ENCODE results near the gene STAP1.
A peak's percentile ranks its signal among the peaks of the same experiment; 100 is the strongest.
"Not testable (repeated sequence)": the region's sequence is repeated elsewhere in the genome, so short reads cannot be mapped to it uniquely, and the experiment has no call there.

The STAP1 gene, protein sequence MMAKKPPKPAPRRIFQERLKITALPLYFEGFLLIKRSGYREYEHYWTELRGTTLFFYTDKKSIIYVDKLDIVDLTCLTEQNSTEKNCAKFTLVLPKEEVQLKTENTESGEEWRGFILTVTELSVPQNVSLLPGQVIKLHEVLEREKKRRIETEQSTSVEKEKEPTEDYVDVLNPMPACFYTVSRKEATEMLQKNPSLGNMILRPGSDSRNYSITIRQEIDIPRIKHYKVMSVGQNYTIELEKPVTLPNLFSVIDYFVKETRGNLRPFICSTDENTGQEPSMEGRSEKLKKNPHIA

DNA sequence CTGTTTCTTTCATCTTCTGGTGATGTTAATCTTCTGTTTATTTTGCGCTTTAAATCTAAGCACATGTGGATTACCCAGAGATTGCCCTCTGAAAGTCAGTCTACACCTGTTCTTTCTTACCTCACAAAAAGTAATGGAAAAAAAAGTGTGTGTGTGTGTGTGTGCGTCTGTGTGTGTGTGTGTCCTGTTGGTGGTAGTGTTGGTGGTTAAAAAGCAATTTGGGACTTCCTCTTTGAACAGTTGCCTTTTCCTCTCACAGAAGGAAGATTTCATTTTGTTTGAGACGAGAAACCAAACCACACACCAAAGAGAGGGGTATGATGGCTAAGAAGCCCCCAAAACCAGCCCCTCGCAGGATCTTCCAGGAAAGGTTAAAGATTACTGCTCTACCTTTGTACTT lies at the start of gene STAP1:
Gene STAP1, plus strand, starts transcription at position 235 of the 400 bp plus-strand sequence. Its CDS starts 83 bp downstream, at position 318.
- peak; percentile 26 for DNase-seq (ENCODE audit: low spot score)

DNA sequence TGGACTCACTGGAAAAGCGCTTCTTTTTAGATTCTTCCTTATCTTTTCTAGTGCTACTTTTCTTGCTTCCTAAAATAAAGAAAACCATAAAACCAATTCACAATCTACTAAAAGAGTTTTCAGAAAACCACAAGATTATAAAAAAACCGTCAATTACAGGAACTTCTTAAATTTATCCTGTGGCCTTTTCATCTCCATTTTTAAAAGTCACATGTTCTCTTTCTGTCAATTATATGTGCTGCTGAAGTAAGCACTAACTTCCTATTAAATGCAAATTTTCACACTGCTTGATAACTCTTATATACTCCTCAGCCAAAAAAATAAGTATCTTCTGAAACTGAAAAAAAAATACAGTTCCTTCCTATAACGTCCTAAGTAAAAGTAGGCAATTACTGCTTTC lies 46.0 kb upstream of the STAP1 start:
- DNase-seq (ENCODE audit: low spot score), result no peak

DNA sequence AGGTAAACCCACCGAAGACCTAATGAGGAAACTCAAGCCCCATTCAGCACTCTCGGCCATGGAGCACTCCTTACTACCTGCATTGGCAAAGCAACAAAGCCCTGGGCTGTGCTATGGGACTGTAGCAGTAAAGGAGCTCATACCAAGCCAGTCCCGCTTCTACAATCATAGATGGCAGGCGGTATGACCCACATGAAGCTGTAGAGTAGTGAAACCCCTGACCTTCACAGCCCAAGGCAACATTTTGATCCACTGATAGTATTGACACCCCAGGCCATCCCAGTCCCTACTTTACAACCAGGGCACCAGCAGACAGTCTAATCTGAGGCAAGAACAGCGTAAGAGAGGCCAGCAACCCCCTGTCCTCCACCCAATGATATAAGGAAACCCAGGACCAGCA lies 38.4 kb upstream of the STAP1 start:
- no peak for DNase-seq (ENCODE audit: low spot score)

DNA sequence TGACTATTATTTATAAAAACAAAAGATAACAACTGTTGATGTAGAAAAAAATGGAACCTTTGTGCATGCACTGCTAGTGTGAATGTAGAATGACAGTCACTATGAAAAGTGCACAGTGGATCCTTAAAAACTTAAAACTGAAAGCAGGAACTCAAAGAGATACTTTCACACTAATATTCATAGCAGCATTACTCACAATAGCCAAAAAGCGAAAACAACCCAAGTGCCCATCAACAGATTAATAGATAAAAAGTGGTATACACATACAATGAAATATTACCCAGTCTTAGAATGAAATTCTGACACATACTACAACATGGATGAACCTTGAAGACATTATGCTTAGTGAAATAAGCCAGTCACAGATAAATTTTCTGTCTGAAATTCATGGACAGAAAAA lies 37.0 kb upstream of the STAP1 start:
- peak; percentile 46 for DNase-seq (ENCODE audit: low spot score)

DNA sequence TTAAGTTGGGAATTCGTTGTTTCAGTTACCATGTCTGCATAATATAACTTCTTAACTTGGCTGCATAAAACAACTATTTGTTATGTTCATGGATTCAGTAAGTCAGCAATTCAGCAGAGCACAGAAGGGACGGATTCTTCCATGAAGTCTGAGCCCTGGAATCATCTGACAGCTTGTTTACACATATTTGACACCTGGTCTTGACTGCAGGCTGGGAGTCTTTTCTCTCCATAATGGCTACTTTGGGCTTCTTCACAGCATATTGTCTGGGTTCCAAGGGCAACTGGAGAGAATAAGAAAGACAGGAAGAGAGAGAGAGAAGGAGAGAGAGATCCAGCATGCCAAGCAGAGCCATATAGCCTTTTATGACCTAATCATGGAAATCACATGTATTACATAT lies 36.3 kb upstream of the STAP1 start:
- DNase-seq (ENCODE audit: low spot score), result no peak

DNA sequence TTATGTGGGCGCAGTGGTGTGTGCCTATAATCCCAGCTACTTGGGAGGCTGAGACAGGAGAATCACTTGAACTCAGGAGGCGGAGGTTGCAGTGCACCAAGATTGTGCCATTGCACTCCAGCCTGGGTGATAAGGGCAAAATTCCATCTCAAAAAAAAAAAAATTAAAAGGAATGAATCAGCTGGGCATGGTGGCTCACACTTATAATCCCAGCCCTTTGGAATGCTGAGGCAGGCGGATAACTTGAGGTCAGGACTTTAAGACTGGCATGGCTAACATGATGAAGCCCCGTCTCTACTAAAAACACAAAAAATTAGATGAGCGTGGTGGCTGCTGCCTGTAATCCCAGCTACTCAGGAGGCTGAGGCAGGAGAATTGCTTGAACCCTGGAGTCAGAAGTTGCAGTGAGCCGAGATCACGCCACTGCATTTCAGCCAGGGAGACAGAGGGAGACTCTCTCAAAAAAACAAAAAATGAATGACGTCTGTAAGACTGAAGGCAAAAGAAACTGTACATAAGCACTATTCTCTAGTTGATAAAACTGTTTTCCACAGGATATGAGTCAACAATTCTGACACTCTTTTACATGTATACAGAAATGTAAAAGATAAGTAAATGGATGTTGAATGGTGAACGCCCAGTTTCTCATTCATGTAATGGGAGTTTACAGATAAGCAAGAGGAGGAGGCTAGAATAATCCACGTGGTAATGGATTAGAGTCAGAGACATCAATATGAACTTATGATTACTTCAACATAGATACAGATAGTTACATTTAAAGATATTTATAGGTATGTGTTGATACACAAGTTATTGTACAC lies 35.5 kb upstream of the STAP1 start:
- peak; percentile 51 for DNase-seq (ENCODE audit: low spot score)

DNA sequence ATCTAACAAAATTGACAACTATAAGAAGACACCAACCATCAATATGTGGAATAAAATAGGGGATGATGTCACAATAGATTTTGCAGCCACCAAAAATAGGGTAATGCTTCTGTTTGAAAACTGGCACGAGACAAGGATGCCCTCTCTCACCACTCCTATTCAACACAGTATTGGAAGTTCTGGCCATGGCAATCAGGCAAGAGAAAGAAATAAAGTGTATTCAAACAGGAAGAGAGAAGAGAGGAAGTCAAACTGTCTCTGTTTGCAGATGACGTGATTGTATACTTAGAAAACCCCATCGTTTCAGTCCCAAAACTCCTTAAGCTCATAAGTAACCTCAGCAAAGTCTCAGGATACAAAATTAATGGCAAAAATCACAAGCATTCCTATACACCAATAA lies 34.4 kb upstream of the STAP1 start:
- not testable (repeated sequence) for DNase-seq (ENCODE audit: low spot score)

DNA sequence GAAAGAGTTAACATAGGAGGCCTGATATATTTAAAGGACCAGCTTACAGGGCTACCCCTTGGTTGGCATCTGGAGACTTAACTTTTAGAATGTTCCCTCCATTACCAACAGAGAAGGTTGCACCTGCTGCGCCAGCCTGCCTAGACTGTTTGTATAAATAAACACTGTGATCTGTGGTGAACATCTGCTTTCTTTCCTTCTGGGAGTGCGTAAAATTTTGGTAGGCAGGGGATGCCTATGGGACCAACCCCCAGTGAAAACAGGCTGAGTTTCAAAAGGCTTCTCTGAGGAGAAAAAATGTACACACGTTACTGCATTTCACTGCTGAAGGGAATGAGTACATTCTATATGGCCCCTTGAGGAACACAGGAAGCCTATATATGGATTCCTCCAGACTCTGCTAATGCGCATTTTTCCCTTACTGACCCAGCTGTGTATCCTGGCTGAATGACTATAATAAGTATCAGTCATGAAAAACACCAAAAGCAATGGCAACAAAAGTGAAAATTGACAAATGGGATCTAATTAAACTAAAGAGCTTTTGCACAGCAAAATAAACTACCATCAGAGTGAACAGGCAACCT lies 27.1 kb upstream of the STAP1 start:
- no peak for DNase-seq (ENCODE audit: low spot score)

DNA sequence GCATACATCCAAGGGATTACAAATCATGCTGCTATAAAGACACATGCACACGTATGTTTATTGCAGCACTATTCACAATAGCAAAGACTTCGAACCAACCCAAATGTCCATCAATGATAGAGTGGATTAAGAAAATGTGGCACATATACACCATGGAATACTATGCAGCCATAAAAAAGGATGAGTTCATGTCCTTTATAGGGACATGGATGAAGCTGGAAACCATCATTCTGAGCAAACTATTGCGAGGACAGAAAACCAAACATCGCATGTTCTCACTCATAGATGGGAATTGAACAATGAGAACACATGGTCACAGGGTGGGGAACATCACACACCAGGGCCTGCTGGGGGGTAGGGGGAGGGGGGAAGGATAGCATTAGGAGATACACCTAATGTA lies 26.1 kb upstream of the STAP1 start:
- not testable (repeated sequence) for DNase-seq (ENCODE audit: low spot score)

DNA sequence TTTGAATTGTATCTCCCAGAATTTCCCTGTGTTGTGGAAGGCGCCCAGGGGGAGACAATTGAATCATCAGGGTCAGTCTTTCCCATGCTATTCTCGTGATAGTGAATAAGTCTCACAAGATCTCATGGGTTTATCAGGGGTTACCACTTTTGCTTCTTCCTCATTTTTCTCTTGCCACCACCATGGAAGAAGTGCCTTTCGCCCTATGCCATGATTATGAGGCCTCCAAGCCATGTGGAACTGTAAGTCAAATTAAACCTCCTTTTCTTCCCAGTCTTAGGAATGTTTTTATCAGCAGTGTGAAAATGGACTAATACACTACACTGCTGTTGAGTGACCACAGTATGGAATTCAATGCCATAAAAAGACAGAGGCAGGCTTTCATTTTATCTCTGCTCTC lies 25.4 kb upstream of the STAP1 start:
- DNase-seq (ENCODE audit: low spot score), result no peak

DNA sequence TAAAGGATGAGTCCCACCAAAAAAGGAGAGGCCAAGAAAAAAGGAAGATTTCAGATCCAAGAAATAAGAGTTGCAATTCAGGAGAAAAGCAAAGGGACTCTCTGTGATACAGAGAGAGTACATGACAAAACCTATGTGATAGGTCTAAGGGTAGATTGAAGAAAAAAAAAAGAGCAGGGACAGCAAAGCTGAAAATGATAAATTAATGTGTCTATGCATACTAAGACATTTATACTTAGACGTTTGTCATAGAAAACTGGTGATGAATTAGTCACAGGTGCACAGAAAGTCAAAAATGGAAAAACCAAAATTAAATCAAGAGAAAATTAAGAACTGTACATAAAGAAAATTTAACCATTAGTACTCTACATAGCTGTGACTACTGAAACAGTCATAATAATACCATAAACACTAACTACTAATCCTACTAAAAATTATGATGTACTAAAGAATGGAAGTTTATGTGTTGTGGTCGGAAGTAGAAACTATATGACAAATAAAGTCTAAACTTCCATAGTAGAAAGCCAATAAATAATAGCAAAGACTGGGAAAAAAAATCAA lies 23.2 kb upstream of the STAP1 start:
- DNase-seq (ENCODE audit: low spot score), result no peak

DNA sequence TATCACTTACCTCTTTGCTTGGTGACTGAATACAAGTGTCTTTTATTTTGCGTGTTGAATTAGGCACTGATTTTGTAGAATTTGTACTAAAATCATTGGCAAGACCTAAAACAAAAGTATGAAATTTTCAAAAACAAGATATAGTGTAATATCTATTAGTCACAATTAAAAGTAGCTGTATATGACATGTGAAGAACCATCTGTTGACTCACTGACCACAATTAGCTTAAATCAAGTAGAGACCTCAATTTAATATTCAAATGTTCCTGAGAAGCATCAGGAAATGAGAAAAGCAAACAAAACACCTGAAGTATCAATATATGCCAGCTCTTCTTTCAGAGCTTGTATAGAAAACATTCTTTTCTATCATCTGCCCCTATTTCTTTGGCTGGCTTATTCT lies 18.7 kb upstream of the STAP1 start:
- no peak for DNase-seq (ENCODE audit: low spot score)

DNA sequence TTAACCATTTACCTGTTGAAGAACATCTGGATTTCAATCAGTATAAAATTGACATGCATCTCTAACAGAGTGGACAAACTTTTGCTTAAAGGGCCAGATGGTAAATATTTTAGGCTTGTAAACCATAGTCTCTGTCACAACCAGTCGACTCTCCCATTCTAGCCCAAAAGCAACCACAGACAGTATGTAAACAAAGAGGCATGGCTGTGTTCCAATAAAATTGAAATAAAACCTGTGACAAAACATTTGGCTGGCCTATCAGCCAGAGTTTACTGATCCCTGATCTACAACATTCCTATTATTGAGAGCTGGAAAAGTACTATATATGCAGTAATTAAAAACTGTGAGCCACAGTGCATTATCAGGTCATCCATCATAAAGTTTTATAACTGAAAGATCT lies 16.5 kb upstream of the STAP1 start:
- DNase-seq (ENCODE audit: low spot score), result no peak

DNA sequence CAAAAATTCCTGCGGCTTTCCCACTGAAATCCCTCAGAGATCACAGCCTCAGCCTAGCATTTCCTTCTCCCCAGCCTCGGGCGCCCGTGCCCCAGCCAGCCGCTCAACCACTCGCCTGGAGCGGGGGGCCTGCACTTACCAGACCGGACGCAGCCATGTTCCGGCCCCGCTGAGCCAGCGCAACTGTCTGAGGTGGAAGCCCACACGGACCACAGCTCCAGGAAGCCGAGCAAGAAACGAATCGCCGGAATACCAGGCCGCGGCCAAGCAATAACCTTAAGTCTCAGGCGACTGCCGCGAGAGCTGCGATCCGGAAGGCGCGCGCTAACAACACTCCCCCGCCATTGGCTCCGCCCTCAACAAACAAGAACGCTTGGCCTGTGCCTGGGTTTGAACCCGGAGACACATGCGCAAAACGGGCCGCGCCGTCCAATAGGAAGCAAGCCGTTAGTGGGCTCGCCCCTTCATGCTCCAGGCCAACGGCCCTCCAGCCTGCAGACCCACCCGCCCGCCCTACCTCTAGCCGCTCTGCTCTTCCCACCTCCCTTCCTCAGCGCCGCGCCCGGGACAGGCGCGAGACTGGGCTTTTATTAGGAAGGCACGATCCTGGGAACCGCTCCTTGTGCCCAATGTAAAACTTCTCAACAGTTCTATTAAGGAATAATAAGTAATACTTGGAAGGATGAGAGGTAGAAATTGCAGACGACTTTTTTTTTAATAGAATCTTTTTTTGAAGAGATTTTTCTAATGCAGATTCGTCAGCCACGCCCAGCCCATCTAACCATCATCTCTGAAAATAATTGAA lies 13.1 kb upstream of the STAP1 start, which contains the start of gene CENPC:
Gene CENPC, minus strand, starts transcription at position 305 of the 805 bp plus-strand sequence. Its CDS starts 148 bp downstream, at position 157.
- DNase-seq (ENCODE audit: low spot score), result peak; percentile 97

DNA sequence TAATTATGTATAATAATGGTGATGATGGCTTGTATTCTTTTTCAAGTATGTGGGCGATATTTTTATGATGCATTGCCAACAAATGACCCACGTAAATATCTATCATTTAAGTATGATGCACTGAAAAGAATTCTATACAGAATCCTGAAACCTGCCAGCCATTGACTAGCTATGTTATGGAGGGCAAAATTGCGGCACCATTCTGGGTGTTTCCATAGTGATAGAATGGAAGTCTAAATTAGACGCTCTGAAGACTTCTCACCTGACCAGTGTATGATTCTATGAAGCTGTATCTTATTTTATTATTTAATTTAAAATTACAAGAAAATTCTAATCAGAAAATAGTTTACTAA lies 12.5 kb upstream of the STAP1 start:
- DNase-seq (ENCODE audit: low spot score), result no peak

DNA sequence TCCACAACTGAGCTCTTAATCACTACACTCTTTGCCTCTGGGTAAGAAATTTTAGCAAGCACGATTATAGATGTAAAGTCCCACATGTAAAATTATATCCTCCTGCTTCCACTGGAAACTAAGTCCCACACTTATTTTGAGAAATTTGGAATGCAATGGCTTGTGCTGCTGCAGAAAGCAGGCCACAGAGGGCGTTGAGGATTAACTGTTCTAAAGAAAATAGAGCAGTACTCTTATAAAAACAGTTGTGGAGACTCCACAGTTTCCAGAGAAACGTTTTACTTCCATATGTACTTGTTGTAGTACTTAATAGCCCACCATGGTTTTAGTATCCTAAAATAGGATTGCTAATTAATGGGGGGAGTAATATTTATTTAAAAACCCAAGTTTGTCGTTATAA lies 11.6 kb upstream of the STAP1 start:
- no peak for DNase-seq (ENCODE audit: low spot score)

DNA sequence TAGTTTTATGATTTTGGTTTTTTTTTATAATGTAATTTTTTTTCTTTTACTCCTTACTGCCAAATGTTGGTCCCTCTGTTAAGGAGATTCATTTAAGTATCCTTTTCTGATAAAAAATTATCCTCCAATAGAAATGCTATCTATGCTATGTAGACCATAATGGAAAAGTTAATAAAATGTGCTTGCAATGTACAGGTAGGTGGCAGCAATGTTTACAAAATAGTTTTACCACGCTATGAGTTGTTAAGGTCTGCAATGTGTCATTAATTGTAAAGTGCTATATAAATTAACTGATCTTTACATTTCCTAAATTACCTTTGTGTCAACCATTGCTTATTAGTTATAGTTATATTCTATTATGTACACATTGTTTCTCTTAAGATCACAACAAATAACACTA lies 9.4 kb upstream of the STAP1 start:
- peak; percentile 37 for DNase-seq (ENCODE audit: low spot score)

DNA sequence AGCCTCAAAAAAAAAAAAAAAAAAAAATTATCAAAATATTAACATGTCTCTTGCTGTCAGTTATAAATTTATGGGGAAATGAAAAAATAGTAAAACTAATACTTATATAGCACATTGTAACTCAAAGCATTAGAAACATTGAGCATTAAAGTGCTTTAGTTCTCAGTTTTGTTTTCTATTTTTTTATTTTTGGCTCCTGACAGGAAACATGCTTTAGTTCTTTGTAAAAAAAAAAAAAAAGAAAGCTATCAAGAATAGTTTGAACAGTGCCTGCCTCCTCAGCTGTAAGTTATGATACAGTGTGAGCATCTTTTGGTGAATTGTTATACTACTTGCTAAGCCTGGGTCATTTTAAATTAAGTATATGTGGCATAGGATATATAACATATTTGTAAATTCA lies 8.1 kb upstream of the STAP1 start:
- no peak for DNase-seq (ENCODE audit: low spot score)

DNA sequence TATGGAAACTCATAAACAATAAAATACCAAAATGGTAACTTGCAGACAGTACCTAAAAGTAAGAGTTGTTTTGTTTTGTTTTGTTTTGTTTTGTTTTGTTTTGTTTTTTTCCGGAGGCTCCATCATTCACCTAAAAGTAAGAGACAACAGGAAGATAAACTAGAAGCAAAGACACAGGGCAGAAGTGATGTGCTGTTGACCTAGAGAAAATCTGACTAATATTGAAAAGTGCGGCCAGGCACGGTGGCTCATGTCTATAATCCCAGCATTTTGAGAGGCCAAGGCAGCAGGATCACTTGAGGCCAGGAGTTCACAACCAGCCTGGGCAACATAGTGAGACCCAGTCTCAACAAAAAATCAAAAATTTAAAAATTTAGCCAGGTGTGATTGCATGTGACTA lies 7.7 kb upstream of the STAP1 start:
- no peak for DNase-seq (ENCODE audit: low spot score)

DNA sequence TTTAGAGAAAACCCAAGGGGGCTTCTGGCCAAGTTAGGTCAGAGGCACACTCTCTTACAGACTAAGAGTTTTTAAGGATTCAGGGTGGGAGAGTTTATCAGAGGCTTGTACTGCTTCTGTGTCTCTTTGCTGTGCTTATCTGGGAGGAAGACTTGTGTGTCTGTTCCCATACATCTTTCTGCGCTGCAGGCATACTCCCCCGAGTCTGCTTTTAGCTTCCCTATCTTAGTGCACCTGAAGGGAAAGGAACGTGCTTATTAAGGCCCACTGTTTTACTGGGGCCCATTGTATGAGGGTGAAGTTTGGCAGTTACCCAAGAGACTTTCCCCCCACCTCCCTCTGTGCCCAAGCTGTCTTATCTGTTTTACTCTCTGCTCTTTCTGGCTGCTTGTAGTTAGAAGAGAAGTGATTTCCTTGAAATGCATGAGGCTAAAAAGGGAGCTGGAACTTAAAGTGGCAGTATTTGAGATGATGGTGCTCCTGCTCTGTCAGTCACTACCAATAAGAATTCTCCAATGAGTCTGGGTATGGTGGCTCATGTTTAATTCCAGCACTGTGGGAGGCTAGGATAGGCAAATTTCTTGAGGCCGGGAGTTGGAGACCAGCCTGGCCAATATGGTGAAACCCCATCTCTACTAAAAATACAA lies 6.3 kb upstream of the STAP1 start:
- DNase-seq (ENCODE audit: low spot score), result not testable (repeated sequence)

DNA sequence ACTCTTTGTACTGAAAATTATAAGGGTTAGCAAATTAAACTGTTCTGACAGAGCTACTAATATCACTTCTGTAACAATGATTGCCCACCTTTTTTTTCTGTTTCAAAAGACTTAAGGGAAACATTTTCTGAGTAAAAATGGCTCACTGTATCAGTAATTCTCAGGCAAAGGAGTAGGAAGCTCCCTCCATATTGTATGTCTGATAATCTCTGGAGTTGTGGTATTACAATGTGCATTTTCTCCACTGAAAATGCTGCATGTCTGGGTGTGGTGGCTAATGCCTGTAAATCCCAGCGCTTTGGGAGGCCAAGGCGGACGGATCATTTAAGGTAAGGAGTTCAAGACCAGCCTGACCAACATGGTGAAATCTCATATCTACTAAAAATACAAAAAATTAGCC lies 4.4 kb upstream of the STAP1 start:
- DNase-seq (ENCODE audit: low spot score), result no peak

DNA sequence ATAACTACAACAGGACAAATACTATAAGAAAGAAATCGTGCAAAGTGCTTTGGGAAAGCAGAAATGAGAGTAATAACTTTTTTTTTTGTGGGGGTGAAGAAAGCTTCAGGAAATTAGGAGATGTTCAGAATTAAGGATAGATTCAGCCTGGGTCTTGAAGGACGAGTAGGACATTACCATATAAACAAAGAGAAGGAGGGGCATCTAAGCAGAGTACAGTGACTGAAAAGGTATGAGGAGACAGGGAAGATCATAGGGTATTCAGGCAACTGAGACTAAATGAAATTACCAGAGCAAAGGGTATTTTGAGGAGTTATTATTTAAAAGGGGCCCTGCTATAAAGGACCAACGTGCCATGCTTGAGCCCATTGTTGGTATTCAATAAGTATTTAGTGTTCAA lies 3.1 kb upstream of the STAP1 start:
- DNase-seq (ENCODE audit: low spot score), result no peak

Data from activated CD4-positive, alpha-beta T cell treated with anti-CD3 and anti-CD28 coated beads, Interleukin-2, Interleukin-4, amounts not matched to agents 100 ng/mL and 50 ng/mL, durations not matched to agents 16 hours and 8 hours (primary cell).